Brain microvascular endothelial cell (primary cell): ENCODE measurements around the gene MOSMO.

Experiments
- DNase-seq: peaks from one replicate; pipeline ENCODE4 v3.0.0-alpha.2; 2020
- H3K27ac ChIP-seq: fragments of 250-450 bp; sonication (Bioruptor Pico); 2 replicates; pipeline ENCODE4 v1.5.1; 2020; ENCODE audit warnings: mild to moderate bottlenecking, moderate library complexity
- H3K27me3 ChIP-seq: fragments of 250-450 bp; sonication (Bioruptor Pico); replicated peaks from 2 replicates; pipeline ENCODE4 v1.5.1; 2020; ENCODE audit warnings: mild to moderate bottlenecking
- H3K36me3 ChIP-seq: fragments of 250-450 bp; sonication (Bioruptor Pico); replicated peaks from 2 replicates; pipeline ENCODE4 v1.5.1; 2020; ENCODE audit warnings: mild to moderate bottlenecking
- H3K4me3 ChIP-seq: 2 replicates; pipeline ENCODE4 v1.5.1; 2011; ENCODE audit warnings: low read depth, mild to moderate bottlenecking, control low read depth, low read length, moderate library complexity
- CTCF ChIP-seq: IDR thresholded peaks from 2 replicates; pipeline ENCODE4 v1.5.1; 2011; ENCODE audit warnings: low read depth, mild to moderate bottlenecking, moderate library complexity, low read length, control low read depth, inconsistent platforms; ENCODE audit errors: missing control alignments
- in situ Hi-C: cut with HindIII; loops from 2 replicates; pipeline ENCODE4 v1.10.0; 2017; ENCODE audit warnings: low sequenced_read_pairs, low pct_ligation_motif_present

The MOSMO gene

GRCh38 chr16:22092143-22092933 lies 84.4 kb downstream of the MOSMO start, which contains the start of gene VWA3A:
Gene VWA3A, plus strand, starts transcription at chr16:22092541. Its CDS starts 97 bp downstream, at chr16:22092638.
- no peak within 1 kb of the TSS for H3K27ac ChIP-seq
- TF ChIP-seq CTCF, result no peak
- in situ Hi-C loops, result loop anchor here (25.0 kb wide), 1 partner anchor 105 kb away; no protein-coding TSS in a partner anchor
- DNase-seq, result peak; percentile 40
- no peak within 1 kb of the TSS for H3K4me3 ChIP-seq
- no peaks in the 10 kb centered on the region for H3K27me3 ChIP-seq
- H3K36me3 ChIP-seq, result no peaks in the 10 kb centered on the region

- no peak overlapping the region for H3K27ac ChIP-seq
- H3K27me3 ChIP-seq, result no peaks in the 10 kb centered on the region
- TF ChIP-seq CTCF, result no peak
- H3K36me3 ChIP-seq, result no peaks in the 10 kb centered on the region
- H3K4me3 ChIP-seq, result no peak overlapping the region
- in situ Hi-C loops, result loop anchor here (25.0 kb wide), 1 partner anchor 106 kb away; no protein-coding TSS in a partner anchor
- DNase-seq, result no peak
These were observed 85.4 kb downstream of the MOSMO start for GRCh38 chr16:22093331-22093730.

- TF ChIP-seq CTCF, result no peak
- Histone ChIP-seq H3K27me3 (no peaks in the 10 kb centered on the region), H3K36me3 (no peaks in the 10 kb centered on the region), H3K27ac (no peak overlapping the region), H3K4me3 (no peak overlapping the region)
- in situ Hi-C loops, result loop anchor here (25.0 kb wide), 1 partner anchor 107 kb away; no protein-coding TSS in a partner anchor
- no peak for DNase-seq
These were observed 86.1 kb downstream of the MOSMO start for GRCh38 chr16:22093996-22094395.

GRCh38 chr16:22098405-22099255 lies 90.7 kb downstream of the MOSMO start:
- no peak overlapping the region for H3K27ac ChIP-seq
- peak; percentile 31 for DNase-seq
- no peaks in the 10 kb centered on the region for H3K27me3 ChIP-seq
- peak; percentile 77 for TF ChIP-seq CTCF
- in situ Hi-C loops, result loop anchor here (25.0 kb wide), 1 partner anchor 111 kb away; no protein-coding TSS in a partner anchor
- H3K36me3 ChIP-seq, result no peaks in the 10 kb centered on the region
- no peak overlapping the region for H3K4me3 ChIP-seq

GRCh38 chr16:22099256-22099975 lies 91.5 kb downstream of the MOSMO start:
- TF ChIP-seq CTCF, result no peak
- no peak overlapping the region for H3K27ac ChIP-seq
- DNase-seq, result no peak
- no peaks in the 10 kb centered on the region for H3K36me3 ChIP-seq
- in situ Hi-C loops, result loop anchor here (25.0 kb wide), 1 partner anchor 112 kb away; no protein-coding TSS in a partner anchor
- no peaks in the 10 kb centered on the region for H3K27me3 ChIP-seq
- no peak overlapping the region for H3K4me3 ChIP-seq
